HL-60 (cell line): ENCODE data around the gene MFAP3L.
A peak's percentile ranks its signal among the peaks of the same experiment; 100 is the strongest.

Source experiments
- DNase-seq, 2 experiments: peaks; one replicate each; pipeline ENCODE4 v3.0.0-alpha.2; 2010 to 2020; ENCODE audit warnings: low read depth in 1 of 2, low spot score in 1 of 2
- H3K27ac ChIP-seq: fragments of 250-450 bp; sonication (Bioruptor Pico); replicated peaks from 2 replicates; pipeline ENCODE4 v1.5.1; 2020; ENCODE audit warnings: mild to moderate bottlenecking, moderate library complexity
- H3K27me3 ChIP-seq: fragments of 250-450 bp; sonication (Bioruptor Pico); 2 replicates; pipeline ENCODE4 v1.5.1; 2021; ENCODE audit warnings: mild to moderate bottlenecking, moderate library complexity; ENCODE audit not compliant: insufficient read depth, poor library complexity, severe bottlenecking
- H3K4me3 ChIP-seq: replicated peaks from 2 replicates; pipeline ENCODE4 v1.5.1; 2011; ENCODE audit warnings: mild to moderate bottlenecking, control low read depth, low read length; ENCODE audit not compliant: insufficient read depth
- CTCF ChIP-seq: IDR thresholded peaks from one replicate; pipeline ENCODE4 v1.5.1; 2011; ENCODE audit warnings: low read length, control low read depth, inconsistent platforms; ENCODE audit not compliant: insufficient read depth
- GABPA ChIP-seq: IDR thresholded peaks from 2 replicates; pipeline ENCODE4 v1.6.1; 2012; ENCODE audit warnings: low read depth
- POLR2AphosphoS5 ChIP-seq: IDR thresholded peaks from 2 replicates; pipeline ENCODE4 v1.6.1; 2012; ENCODE audit warnings: low read depth
- REST ChIP-seq: IDR thresholded peaks from 2 replicates; pipeline ENCODE4 v1.6.1; 2012; ENCODE audit warnings: low read depth; ENCODE audit not compliant: insufficient replicate concordance
- SPI1 ChIP-seq: IDR thresholded peaks from 2 replicates; pipeline ENCODE4 v1.6.1; 2012; ENCODE audit warnings: low read depth, mild to moderate bottlenecking, borderline replicate concordance
- long read RNA-seq: library from polyadenylated mRNA; unstranded; transcript quantifications from one replicate; pipeline ENCODE4 v2.0.0, GENCODE V29; 2020

MFAP3L gene
- long read RNA-seq, partial matches to known transcripts = 0 of 1 reads
- long read RNA-seq, other reads (novel, unspliced or antisense) = 1 of 1 reads

- peak within 1 kb of the TSS; percentile 43; the same call in 1 of the 2 replicates for H3K27ac ChIP-seq
- peak; percentile 32 to 71 for DNase-seq
- TF ChIP-seq POLR2AphosphoS5 = no peak
- no peak for TF ChIP-seq GABPA
- TF ChIP-seq SPI1 = no peak
- TF ChIP-seq REST = no peak
- no peak for TF ChIP-seq CTCF
These were observed at the start of gene MFAP3L for GRCh38 chr4:170026253-170027021. Gene MFAP3L, minus strand, starts transcription at chr4:170026395. Its CDS starts 20,518 bp downstream, at chr4:170005877.

GRCh38 chr4:170071196-170071595, 45.0 kb upstream of the MFAP3L start:
- TF ChIP-seq REST (no peak), CTCF (no peak), GABPA (no peak), SPI1 (no peak), POLR2AphosphoS5 (no peak)
- no peaks in the 10 kb centered on the region for H3K27me3 ChIP-seq
- no peak overlapping the region for H3K27ac ChIP-seq
- H3K4me3 ChIP-seq = no peak overlapping the region
- no peak for DNase-seq

More at GRCh38 chr4:170026253-170027021, at the start of gene MFAP3L:
- Histone ChIP-seq H3K27me3 (peaks cover 22% of the 10 kb centered on the region), H3K4me3 (peak within 1 kb of the TSS; percentile 55)

- TF ChIP-seq REST (no peak), POLR2AphosphoS5 (no peak), SPI1 (no peak), GABPA (no peak), CTCF (no peak)
- no peak for DNase-seq
- Histone ChIP-seq H3K27ac (no peak overlapping the region), H3K27me3 (peaks cover 2% of the 10 kb centered on the region), H3K4me3 (no peak overlapping the region)
These were observed 42.4 kb upstream of the MFAP3L start for GRCh38 chr4:170068438-170069128.
